NCI-H1436 (cell line): ENCODE data around the gene TWIST2.

Source experiments
- DNase-seq: peaks from one replicate; lab custom pipeline; 2025; lab: John Stamatoyannopoulos, UW

Gene TWIST2

GRCh38 chr2:238856713-238857567, 9.1 kb downstream of the TWIST2 start:
- no peak for DNase-seq

DNA sequence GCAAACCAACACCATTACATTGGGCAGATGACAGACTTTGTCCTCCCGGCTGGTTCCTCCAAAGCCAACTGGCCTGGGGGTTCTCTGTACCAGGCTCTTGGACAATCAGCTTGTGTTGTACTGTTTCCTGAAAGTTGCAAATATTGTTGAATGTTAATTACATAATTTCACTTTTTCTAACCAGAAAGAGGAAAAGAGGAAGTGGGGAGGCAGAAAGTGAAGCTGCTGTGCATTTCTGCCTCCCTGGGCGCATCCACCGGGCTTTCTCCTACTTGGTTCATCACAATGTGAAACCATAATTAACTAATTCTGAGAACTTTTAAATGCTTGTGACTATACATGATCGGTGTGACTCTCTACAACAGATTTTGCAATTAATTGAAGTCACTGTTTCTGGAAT, 10.1 kb downstream of the TWIST2 start:
- DNase-seq: no peak

GRCh38 chr2:238859636-238860347, 11.9 kb downstream of the TWIST2 start:
- no peak for DNase-seq

DNA sequence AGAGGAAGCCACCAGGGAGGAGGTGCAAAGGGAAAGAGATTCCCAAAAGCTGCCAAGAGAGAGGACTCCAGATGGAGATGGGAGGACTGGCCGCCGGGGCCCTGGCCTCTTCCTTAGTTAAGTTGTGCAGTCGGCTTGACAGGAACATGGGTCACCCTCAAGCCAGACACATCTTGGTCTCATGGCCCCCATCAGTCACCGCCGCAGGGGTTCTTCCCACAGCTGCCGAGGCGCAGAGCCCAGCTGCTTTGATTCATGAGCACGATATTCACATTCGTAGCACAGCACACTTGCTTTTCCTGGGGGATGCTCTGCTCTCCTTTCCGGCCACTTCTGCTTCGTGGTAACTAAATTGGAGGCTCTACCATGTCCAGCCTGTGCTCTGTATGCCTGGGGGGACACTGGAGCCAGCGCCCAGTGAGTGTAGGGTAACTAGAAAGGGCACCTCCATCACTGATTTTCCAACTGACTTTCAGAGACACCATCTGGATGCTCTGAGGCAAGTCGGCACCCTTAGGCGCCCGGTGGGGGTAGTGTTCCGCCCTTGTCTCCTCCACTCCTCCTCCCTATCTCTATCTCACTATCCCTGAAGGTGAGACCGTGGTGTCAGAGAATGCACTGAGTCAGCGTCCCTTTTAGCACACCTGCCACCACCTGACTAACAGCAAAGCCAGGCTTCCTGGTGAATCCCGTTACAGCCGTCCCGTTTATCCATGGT, 13.3 kb downstream of the TWIST2 start:
- DNase-seq: no peak

- no peak for DNase-seq
These were observed 14.0 kb downstream of the TWIST2 start for GRCh38 chr2:238861766-238862315.

DNA sequence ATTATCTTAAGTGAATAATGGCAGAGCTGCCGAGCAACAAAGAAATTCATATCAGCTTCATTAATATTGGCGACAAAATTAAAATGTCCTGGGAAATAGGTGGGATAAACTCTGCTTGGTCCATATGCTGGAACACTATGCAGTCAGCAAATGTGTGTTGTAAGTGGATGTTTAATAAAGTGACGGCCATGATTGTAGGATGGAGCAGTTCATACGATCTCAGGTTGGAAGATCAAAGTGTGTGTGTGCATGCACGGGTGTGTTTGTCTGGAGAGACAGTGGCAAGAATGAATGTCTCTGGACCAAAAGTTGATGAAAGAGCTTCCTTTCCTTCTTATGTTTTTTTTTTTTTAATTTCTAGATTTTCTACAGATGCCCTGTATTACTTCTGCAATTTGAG, 14.8 kb downstream of the TWIST2 start:
- no peak for DNase-seq

DNA sequence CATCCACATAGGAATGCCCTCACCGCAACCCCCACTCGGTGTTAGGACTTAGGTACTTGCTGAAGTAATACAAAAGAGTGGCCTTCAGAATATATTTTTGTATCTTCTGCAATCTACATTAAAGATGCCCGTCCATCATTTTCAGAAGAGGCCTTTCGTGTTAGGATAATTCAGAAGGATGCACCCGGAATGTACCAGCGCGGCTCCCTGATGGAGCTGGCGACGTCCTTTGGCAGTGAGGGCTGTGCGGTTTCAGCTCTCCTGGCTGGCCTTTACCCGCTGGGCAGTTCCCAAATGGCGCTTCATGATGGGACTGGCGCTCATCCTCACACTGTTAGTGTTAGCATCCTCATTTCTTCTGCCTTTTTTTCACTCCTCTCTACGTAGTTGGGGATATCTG, 15.3 kb downstream of the TWIST2 start:
- DNase-seq: no peak

- no peak for DNase-seq
These were observed 15.9 kb downstream of the TWIST2 start for GRCh38 chr2:238863749-238864206.

DNA sequence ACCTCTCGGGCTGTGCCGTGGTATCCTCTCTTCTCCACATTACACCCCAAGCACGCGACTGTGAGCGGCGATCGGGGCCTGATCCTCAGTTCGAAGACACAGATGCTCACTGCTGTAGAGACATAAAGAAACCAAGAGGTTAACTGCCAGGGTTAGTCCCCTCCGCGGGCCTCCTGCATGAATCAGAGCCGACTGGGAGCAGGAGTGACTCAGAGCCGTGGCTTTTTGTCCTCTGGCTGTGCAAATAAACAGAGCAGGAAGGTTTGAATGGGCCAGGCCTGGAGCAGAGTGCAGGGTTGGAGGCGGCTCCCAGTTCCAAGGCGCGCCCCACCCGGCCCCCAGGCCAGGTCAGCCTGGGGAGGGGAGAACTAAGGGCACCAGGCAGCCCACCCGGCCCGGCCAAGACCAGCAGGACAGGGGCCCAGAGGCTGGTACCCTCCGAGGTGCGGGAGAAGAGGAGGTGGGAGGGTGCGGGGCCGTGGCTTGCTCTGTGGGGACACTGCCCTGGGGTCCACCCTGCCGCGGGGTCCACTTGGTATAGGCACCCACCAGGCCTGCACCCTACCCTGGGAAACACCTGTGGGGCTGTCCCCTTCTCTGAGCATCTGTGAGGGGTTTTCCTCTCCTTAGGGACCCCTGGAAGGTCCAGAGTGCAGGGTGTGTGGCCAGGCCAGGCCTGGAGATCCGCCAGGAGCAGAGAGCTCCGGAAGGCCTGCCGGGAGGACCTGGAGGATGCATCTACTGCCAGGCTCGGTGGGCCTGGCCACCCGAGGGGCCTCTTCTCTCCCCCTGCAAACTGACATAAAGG, 16.5 kb downstream of the TWIST2 start:
- no peak for DNase-seq

DNA sequence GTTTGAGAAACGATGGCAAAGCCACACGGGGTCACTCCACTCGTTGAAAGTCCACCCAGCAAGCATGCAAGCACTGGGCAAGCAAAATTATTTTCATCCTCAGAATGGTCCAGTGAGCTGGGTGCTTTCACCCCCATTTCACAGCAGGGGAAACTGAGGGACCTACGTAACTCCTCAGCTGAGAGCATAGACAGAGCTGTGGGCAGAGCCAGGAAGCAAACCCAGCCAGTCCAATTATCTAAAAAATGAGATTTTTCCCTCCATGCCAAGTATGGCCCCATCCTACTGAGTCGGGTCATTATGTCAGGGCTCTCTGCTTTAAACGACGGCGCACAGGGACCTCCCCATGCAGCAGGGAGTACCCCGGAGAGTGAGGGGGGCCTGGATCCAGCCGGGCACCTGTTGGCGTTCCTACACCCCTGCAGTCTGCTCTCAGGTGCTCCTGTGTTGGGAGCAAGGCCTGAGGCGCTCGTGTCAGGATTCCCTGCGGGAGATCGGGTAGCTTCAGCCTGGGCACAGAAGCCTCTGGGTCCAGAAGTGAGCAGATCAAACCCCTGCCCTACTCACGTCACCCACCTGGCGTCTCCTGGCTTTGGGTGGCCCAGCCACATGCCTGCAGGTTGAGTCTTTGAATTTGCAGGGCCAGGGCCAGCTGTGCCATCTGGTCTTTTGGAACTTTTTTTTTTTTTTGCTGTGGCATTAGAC, 17.3 kb downstream of the TWIST2 start:
- DNase-seq: no peak

DNA sequence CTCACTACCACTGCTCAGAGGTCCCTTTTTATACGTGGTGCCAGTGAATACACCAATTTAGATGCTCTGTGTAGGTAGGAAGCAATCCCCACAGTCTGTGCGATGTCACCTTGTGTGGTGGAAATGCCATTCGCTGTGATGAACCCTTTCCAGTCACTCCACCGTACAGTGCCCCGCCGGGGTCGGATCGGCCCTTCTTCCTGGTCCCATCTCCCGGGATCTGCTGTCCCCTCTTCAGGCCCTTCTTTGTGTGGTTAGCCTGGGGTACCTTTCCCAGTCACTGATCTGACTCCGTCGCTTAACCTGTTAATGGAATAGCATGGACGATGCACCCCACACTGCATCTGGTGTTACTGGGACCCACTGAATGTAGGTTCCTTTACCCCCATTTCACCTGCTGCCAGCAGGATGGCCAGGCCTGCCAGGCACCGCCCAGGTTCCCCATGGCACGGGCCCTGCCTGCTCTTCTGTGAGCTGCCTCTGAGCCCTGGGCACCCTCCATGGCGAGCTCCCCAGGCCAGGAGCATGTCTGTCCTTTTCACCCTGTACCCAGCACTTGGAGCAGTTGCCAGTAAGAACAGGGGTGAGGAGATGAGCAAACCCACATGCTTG, 18.0 kb downstream of the TWIST2 start:
- DNase-seq: no peak

- DNase-seq: no peak
These were observed 18.9 kb downstream of the TWIST2 start for GRCh38 chr2:238866656-238867277.

GRCh38 chr2:238868067-238868524, 20.2 kb downstream of the TWIST2 start:
- DNase-seq: no peak

DNA sequence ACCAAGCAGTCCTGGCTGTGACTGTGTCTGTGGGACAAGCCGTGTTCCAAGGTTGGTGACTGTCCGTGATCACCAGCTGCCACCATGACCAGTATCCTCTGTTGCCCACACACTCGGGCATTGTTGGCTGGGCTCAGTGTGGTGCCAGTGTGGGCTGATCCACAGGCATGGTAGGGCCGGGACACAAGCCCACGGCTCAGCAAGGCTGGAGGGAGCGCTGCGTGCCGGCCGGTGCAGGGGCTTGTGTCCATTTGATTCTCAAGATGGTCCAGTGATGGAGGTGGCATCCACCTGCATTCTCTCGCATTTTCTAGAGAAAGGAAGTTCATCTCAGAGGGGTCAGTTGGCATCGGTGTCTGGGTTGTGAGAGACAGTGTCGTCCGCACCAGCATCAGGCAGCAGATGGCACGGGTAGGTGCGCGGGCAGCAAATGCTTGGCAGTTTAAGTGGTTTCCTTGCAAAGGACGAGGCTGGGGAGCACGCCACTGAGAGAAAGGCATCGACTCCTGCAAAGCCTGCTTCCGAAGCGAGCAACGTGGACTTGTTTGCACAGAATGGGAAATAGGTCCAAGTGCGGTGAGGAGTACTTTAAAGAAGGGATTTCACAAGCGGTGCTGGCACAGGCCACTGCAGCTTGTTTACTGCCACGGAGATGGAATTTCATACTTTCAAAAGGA, 20.9 kb downstream of the TWIST2 start:
- no peak for DNase-seq

- no peak for DNase-seq
These were observed 21.6 kb downstream of the TWIST2 start for GRCh38 chr2:238869293-238870124.

- no peak for DNase-seq
These were observed 22.4 kb downstream of the TWIST2 start for GRCh38 chr2:238870261-238870660.

- no peak for DNase-seq
These were observed 24.1 kb downstream of the TWIST2 start for GRCh38 chr2:238872026-238872425.

DNA sequence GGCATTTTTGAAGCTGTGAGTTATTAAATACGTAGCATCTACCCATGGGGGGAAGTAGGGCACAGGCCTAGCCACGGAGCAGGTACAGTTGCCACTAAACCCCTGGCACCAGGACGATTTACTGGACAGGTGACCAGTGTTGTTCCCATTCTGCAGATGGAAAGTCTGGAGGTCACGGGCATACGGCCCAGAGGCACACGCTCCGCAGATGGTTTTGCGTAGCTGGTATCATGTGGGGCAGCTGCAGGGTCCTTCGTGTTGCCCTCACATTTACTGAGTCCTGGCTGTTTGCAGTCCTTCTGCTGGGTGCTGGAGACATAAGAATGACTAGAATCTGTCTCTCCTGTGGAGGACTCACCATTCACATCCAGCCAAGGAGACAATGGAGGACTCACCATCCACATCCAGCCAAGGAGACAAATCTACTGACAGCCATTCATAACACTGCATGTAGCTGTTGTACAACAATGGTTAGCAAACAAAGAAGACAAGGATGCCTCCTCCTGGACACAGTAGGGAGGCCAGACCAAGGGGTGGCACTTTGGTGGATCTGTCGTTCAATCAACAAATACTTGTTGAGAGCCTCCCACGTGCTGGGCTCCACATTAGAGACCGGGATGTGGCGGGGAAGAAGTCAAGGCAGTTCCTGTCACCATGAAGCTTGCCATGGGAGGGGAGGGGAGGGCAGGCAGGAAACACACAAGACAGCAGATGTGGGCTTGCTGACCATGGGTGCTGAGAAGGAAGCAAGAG, 24.9 kb downstream of the TWIST2 start:
- DNase-seq: no peak
